HG03064 (cell line): ENCODE results near the gene STIM2.
"Not testable (repeated sequence)": the region's sequence is repeated elsewhere in the genome, so short reads cannot be mapped to it uniquely, and the experiment has no call there.

ENCODE experiments used
- ATAC-seq: cut with Tn5 transposase; IDR thresholded peaks from one replicate; pipeline ENCODE4 v1.9.1; 2021; ENCODE audit warnings: low read depth; ENCODE audit not compliant: unreplicated experiment

The STIM2 gene

DNA sequence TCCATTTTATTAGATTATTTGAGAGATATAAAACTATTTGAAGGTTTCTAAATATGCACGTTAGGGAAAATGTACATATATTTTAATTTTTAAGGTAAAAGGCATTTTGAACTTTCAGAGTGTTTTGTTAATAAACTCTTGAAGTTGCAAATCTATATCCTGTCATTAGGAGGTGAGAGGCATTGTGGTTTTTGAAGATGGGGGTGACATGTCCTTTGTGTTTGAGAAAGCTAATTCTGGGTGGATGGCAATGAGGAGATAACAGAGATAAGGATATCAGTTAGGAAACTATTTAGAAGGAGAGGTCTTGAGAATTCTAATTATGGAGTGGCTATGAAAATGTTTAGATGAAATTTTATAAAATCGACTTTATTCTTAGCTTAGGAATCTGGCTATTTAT lies 6.1 kb downstream of the STIM2 start:
- ATAC-seq: no peak

DNA sequence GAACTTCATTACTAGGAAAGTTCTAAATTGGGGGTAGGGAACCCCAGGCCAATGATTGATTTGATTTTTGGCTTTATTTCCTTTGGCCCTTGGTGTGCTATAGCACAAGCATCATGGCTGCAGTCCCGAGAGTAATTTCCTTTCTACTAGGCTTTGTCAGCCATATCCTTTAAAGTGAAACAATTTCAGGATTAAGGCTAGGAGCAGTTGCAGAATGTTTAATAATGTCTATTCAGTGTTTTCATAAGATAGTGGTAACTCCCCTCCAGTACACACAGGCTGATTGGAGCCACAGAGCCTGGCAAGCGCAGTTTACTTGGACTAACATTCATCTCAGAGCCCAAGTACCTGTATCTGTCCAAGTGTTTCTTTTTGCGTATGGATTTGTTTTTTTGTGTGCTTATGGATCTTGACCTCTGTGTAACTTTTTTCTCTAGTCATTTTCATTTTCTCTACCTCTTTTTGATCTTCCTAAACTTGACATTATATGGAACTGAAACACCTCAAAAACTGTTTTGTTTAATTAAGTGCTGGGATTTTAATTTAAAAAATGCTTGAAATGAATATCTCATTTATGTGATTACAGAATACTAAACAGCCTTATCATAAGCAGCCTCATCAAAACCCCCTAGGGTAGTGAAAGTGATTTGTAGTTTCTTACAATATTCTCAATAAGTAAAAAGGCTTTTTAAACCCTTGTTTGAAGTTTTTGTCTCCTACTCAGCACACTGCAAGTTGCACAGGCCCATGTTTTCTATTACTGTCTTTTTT lies 7.5 kb downstream of the STIM2 start:
- no peak for ATAC-seq

DNA sequence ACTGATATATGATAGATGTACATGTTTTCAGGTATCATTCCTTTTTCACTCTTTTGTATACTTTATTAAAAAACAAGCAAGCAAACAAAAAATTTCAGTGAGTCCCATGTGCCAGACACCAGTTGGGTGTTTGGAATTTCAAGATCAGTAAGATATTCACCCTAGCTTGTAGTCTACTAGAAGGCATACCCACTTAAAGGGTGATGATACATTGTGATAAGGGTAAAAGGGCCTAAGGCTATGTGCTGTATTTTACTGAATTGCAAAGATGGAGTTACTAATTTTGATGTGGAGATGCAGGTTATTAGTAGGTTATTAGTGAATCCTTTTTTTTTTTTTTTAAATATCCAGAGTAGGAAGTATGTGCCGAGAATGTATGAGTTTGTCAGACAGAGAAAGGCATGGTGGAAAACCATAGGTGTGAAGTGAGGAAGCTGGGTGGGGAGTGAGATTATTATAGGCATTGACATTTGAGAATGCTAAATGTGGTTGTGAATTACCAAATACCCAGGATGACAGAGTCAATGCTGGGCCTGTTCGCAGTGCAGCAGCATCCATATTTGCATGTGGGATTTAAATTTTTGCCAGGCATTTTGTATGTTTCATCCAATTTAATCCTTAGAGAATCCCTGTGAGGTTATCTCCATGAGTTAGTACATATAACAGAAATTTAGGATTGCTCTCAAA lies 10.1 kb downstream of the STIM2 start:
- no peak for ATAC-seq

DNA sequence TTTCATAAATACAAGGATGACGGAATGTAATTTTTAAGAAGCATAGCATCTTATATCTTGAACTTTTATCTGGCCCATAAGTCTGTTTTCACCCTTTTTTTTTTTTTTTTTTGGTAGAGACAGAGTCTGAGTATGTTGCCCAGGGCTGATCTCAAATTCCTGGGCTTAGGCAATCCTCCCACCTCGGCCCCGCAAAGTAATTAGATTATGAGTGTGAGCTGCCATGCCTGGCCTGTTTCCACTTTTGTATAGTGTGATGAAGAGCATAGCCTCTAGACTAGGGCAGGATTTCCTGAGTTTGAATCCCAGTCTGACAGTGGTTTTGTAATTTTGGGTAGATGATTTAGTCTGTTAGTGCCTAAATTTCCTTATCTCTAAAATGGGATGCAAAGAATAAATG lies 11.0 kb downstream of the STIM2 start:
- no peak for ATAC-seq

GRCh38 chr4:26873391-26874026 lies 12.9 kb downstream of the STIM2 start:
- peak; percentile 78 for ATAC-seq

GRCh38 chr4:26874110-26874509 lies 13.5 kb downstream of the STIM2 start:
- ATAC-seq: no peak

DNA sequence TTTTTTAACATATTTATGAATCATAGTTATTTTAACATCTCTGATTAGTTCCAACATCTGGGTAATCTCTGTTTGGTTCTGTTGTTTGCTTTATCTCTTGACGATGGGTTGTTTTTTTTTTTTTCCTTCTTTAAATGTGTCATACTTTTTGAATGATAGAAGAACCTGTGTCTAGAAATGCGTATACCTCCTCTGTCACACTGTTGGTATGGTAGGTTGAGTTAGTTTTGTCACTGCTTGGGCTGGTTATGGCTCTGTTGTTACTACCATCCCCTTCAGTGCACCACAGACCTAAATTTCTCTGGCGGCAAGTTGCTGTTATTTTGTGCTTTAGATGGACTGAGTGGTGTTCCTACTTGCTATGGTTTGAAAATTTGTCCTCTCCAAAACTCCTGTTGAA lies 16.8 kb downstream of the STIM2 start:
- ATAC-seq: no peak

GRCh38 chr4:26877961-26878360 lies 17.3 kb downstream of the STIM2 start:
- ATAC-seq: no peak

- ATAC-seq: no peak
These were observed 18.3 kb downstream of the STIM2 start for GRCh38 chr4:26878794-26879391.

GRCh38 chr4:26879805-26880204 lies 19.2 kb downstream of the STIM2 start:
- ATAC-seq: no peak

GRCh38 chr4:26884026-26884425 lies 23.4 kb downstream of the STIM2 start:
- no peak for ATAC-seq

- ATAC-seq: peak; percentile 42
These were observed 23.9 kb downstream of the STIM2 start for GRCh38 chr4:26884486-26884988.

DNA sequence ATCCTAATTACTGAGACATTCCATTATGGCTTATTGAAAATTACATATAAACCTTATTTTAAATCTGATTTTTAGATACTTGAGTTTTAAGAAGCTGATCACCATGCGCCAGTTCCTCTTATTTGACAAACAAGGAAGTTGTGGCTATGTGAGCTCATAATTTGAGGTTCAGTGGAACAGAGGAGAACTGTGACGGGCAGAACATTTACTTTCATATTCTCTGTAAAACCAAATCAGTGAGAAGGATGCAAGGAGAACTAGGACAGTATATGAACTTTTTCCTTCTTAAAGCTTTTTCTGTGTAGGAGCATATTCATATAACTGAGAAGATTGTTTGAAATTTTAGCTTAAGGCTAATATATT lies 25.3 kb downstream of the STIM2 start:
- peak; percentile 74 for ATAC-seq

DNA sequence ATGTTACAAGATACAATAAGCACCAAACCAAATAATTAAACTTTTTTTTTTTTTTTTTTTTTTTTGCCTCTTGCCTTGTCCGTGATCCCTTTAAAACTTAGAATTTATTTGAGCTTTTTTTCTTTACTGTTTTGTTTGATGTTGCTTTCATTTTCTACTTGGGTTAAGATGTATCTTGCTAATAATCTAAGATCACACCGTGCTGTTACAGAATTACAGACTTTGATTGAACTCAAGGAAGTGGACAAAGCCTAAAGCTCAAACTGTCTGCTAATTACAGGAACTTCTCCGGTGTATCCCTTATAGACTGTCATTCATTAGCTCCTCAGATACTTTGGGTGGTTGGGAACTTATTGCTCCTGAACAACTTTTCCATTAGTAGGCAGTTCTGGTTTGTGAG lies 26.5 kb downstream of the STIM2 start:
- ATAC-seq: no peak

- ATAC-seq: no peak
These were observed 27.2 kb downstream of the STIM2 start for GRCh38 chr4:26887809-26888208.

GRCh38 chr4:26889356-26889755 lies 28.7 kb downstream of the STIM2 start:
- no peak for ATAC-seq

GRCh38 chr4:26891054-26891453 lies 30.4 kb downstream of the STIM2 start:
- ATAC-seq: no peak

GRCh38 chr4:26891867-26892266 lies 31.2 kb downstream of the STIM2 start:
- no peak for ATAC-seq

DNA sequence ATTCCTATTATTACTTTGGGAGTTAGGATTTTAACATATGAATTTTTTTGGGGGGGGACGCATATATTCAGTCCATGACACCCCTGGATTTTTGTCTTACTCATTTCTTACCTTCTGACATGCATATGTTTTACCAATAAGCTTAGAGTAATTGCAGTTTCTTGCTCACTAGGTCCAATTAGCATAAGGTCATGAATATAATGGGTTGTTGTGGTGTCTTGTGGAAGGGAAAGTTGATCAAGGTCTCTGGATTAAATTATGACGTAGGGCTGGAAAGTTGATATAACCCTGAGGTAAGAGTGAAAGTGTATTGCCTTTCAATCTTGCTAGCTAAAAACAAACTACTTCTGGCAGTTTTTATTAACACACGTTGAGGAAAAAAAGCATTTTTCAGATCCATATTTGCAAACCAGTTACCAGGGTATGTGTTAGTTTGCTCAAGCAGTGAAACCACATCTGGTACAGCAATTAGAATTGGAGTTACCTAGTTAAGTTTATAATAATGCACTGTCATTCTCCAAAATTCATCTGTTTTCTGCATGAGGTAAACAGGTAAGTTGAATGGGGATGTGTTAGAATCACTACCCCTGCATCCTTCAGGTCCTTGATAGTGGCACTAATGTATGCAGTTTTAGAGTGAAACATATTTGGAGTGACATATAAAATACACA lies 32.0 kb downstream of the STIM2 start:
- ATAC-seq: no peak

- ATAC-seq: no peak
These were observed 32.9 kb downstream of the STIM2 start for GRCh38 chr4:26893491-26893890.

DNA sequence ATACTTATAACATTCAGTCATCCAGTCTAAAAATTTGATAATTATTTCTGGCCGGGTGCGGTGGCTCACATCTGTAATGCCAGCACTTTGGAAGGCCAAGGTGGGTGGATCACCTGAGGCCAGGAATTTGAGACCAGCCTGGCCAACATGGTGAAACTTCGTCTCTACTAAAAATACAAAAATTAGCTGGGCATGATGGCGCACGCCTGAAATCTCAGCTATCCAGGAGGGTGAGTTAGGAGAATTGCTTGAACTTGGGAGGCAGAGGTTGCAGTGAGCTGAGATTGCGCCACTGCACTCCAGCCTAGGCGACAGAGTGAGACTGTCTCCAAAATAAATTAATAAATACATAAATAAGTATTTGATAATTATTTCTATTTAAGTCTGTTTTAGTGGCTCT lies 34.2 kb downstream of the STIM2 start:
- not testable (repeated sequence) for ATAC-seq
